ENCODE results near the gene ERAP2. TPM values are rescaled to one million over a fixed set of nuclear protein-coding genes. Genes with fewer than 3 reads are reported as not detected.
"Not testable (repeated sequence)": the region's sequence is repeated elsewhere in the genome, so short reads cannot be mapped to it uniquely, and the experiment has no call there.

The ERAP2 gene
- total and polyA plus RNA-seq, 2 donors: 11.3 to 51.5 TPM

DNA sequence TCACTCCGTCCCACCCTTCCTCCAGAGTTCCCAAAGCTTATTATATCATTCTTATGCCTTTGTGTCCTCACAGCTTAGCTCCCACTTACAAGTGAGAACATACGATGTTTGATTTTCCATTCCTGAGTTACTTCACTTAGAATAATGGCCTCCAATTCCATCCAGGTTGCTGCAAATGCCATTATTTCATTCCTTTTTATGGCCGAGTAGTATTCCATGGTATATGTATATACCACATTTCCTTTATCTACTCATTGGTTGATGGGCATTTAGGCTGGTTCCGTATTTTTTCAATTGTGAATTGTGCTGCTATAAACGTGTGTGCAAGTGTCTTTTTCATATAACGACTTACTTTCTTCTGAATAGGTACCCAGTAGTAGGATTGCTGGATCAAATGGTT is 34.4 kb upstream of the ERAP2 start:
- not testable (repeated sequence) for H3K4me1 ChIP-seq (ENCODE audit: control insufficient read depth in 2 of 2, insufficient read depth in 2 of 2, low read length in 2 of 2); H3K36me3 ChIP-seq (ENCODE audit: control insufficient read depth in 2 of 2, insufficient read depth in 2 of 2, low read length in 1 of 2)
- WGBS: 82% methylated on average over 6 of the region's 6 CpGs

GRCh38 chr5:96843140-96843539 is 33.2 kb upstream of the ERAP2 start:
- no peak for DNase-seq (ENCODE audit: low read depth in 6 of 9, low spot score in 9 of 9)
- Histone ChIP-seq H3K4me1 (ENCODE audit: control insufficient read depth in 2 of 2, insufficient read depth in 2 of 2, low read length in 2 of 2) (peaks cover 0 to 9% of the 10 kb centered on the region in 2 donors), H3K27ac (ENCODE audit: low read depth in 1 of 2, low read length in 1 of 2) (no peak overlapping the region), H3K4me3 (ENCODE audit: low read length in 2 of 2) (no peak overlapping the region), H3K36me3 (ENCODE audit: control insufficient read depth in 2 of 2, insufficient read depth in 2 of 2, low read length in 1 of 2) (no peaks in the 10 kb centered on the region), H3K9me3 (ENCODE audit: control insufficient read depth in 2 of 2, insufficient read depth in 1 of 2, low read length in 1 of 2) (no peaks in the 10 kb centered on the region), H3K27me3 (ENCODE audit: control insufficient read depth in 2 of 2, insufficient read depth in 1 of 2, low read length in 1 of 2) (no peaks in the 10 kb centered on the region)
- WGBS: 96% methylated on average over 3 of the region's 3 CpGs

More for the DNA sequence above, 34.4 kb upstream of the ERAP2 start:
- H3K9me3 ChIP-seq (ENCODE audit: control insufficient read depth in 2 of 2, insufficient read depth in 1 of 2, low read length in 1 of 2); H3K27ac ChIP-seq (ENCODE audit: low read depth in 1 of 2, low read length in 1 of 2); DNase-seq (ENCODE audit: low read depth in 6 of 9, low spot score in 9 of 9); H3K4me3 ChIP-seq (ENCODE audit: low read length in 2 of 2); H3K27me3 ChIP-seq (ENCODE audit: control insufficient read depth in 2 of 2, insufficient read depth in 1 of 2, low read length in 1 of 2): not testable (repeated sequence)

GRCh38 chr5:96844481-96844990 is 31.8 kb upstream of the ERAP2 start:
- Histone ChIP-seq H3K27me3 (ENCODE audit: control insufficient read depth in 2 of 2, insufficient read depth in 1 of 2, low read length in 1 of 2) (no peaks in the 10 kb centered on the region), H3K4me1 (ENCODE audit: control insufficient read depth in 2 of 2, insufficient read depth in 2 of 2, low read length in 2 of 2) (peaks cover 0 to 3% of the 10 kb centered on the region in 2 donors), H3K36me3 (ENCODE audit: control insufficient read depth in 2 of 2, insufficient read depth in 2 of 2, low read length in 1 of 2) (no peaks in the 10 kb centered on the region), H3K4me3 (ENCODE audit: low read length in 2 of 2) (no peak overlapping the region), H3K9me3 (ENCODE audit: control insufficient read depth in 2 of 2, insufficient read depth in 1 of 2, low read length in 1 of 2) (no peaks in the 10 kb centered on the region), H3K27ac (ENCODE audit: low read depth in 1 of 2, low read length in 1 of 2) (no peak overlapping the region)
- 52% methylated on average over 4 of the region's 4 CpGs for WGBS
- DNase-seq (ENCODE audit: low read depth in 6 of 9, low spot score in 9 of 9): peak in 1 of 9 donors; percentile 40

DNA sequence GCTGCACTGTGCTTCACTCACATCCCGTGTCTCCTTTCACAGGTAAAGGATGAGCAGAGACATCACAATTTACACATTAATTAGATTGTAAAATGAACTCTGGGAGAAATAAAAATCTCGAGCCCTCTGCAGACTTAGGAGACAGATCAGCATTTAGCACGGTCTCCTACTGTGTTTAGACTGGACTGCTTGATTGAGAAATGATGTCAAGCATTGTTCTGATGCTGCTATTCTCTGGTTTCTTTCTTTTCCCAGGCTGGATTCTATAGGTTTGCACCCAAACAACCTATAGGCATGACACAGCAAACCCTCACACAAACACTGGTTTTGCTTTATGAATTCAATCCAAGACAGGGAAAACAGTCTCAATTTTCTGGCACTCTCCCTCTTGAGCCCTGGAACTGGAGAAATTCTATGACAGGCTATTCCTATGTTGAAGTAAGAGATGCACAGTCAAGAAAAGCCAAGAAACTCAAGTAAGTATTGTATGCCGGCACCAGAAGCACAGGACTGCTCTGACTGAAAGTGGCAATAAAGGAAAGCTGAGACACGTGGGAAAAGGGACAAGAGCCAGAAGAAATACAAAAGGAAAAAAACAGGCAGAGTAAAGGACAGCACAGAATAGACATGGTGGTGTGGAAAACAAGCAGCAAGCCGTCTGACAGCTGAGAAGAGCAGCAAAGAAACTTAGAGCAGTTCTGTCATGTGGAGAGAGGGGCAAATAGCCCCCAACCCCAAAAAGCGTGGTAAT is 24.8 kb upstream of the ERAP2 start:
- Histone ChIP-seq H3K27ac (ENCODE audit: low read depth in 1 of 2, low read length in 1 of 2) (no peak overlapping the region), H3K9me3 (ENCODE audit: control insufficient read depth in 2 of 2, insufficient read depth in 1 of 2, low read length in 1 of 2) (no peaks in the 10 kb centered on the region), H3K4me3 (ENCODE audit: low read length in 2 of 2) (no peak overlapping the region), H3K4me1 (ENCODE audit: control insufficient read depth in 2 of 2, insufficient read depth in 2 of 2, low read length in 2 of 2) (no peaks in the 10 kb centered on the region), H3K36me3 (ENCODE audit: control insufficient read depth in 2 of 2, insufficient read depth in 2 of 2, low read length in 1 of 2) (no peaks in the 10 kb centered on the region), H3K27me3 (ENCODE audit: control insufficient read depth in 2 of 2, insufficient read depth in 1 of 2, low read length in 1 of 2) (no peaks in the 10 kb centered on the region)
- WGBS: 95% methylated on average over 7 of the region's 7 CpGs
- DNase-seq (ENCODE audit: low read depth in 6 of 9, low spot score in 9 of 9): no peak

DNA sequence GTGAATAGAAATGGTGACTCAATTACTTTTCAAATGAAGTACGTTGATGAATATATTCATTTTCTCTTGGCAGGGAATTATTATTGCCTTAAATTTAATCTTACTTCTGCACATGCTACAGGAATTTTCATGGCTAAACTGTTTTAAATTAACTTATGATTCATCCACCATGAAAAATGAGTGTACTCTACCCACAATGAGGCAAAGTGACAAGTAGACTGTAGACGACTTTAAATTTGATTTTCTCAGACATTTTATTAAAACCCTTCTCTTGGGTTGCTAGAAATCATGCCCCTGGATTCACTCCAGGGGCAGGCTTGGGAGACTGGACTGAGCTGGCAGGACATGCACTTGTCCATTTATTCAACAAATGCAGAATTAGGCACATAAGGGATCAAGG is 23.5 kb upstream of the ERAP2 start:
- DNase-seq (ENCODE audit: low read depth in 6 of 9, low spot score in 9 of 9): no peak
- no peaks in the 10 kb centered on the region for H3K27me3 ChIP-seq (ENCODE audit: control insufficient read depth in 2 of 2, insufficient read depth in 1 of 2, low read length in 1 of 2)
- no peaks in the 10 kb centered on the region for H3K4me1 ChIP-seq (ENCODE audit: control insufficient read depth in 2 of 2, insufficient read depth in 2 of 2, low read length in 2 of 2)
- H3K9me3 ChIP-seq (ENCODE audit: control insufficient read depth in 2 of 2, insufficient read depth in 1 of 2, low read length in 1 of 2): no peaks in the 10 kb centered on the region
- no peak overlapping the region for H3K4me3 ChIP-seq (ENCODE audit: low read length in 2 of 2)
- no peaks in the 10 kb centered on the region for H3K36me3 ChIP-seq (ENCODE audit: control insufficient read depth in 2 of 2, insufficient read depth in 2 of 2, low read length in 1 of 2)
- no peak overlapping the region for H3K27ac ChIP-seq (ENCODE audit: low read depth in 1 of 2, low read length in 1 of 2)
- WGBS: 95% methylated on average over 2 of the region's 2 CpGs

- no peaks in the 10 kb centered on the region for H3K4me1 ChIP-seq (ENCODE audit: control insufficient read depth in 2 of 2, insufficient read depth in 2 of 2, low read length in 2 of 2)
- WGBS: 100% methylated on average over 1 of the region's 1 CpG
- no peaks in the 10 kb centered on the region for H3K9me3 ChIP-seq (ENCODE audit: control insufficient read depth in 2 of 2, insufficient read depth in 1 of 2, low read length in 1 of 2)
- H3K27me3 ChIP-seq (ENCODE audit: control insufficient read depth in 2 of 2, insufficient read depth in 1 of 2, low read length in 1 of 2): no peaks in the 10 kb centered on the region
- no peak overlapping the region for H3K27ac ChIP-seq (ENCODE audit: low read depth in 1 of 2, low read length in 1 of 2)
- no peaks in the 10 kb centered on the region for H3K36me3 ChIP-seq (ENCODE audit: control insufficient read depth in 2 of 2, insufficient read depth in 2 of 2, low read length in 1 of 2)
- no peak for DNase-seq (ENCODE audit: low read depth in 6 of 9, low spot score in 9 of 9)
- no peak overlapping the region for H3K4me3 ChIP-seq (ENCODE audit: low read length in 2 of 2)
Measured at GRCh38 chr5:96854067-96854466, 22.2 kb upstream of the ERAP2 start.

GRCh38 chr5:96855031-96855872 is 21.0 kb upstream of the ERAP2 start:
- H3K4me1 ChIP-seq (ENCODE audit: control insufficient read depth in 2 of 2, insufficient read depth in 2 of 2, low read length in 2 of 2): no peaks in the 10 kb centered on the region
- no peak overlapping the region for H3K4me3 ChIP-seq (ENCODE audit: low read length in 2 of 2)
- no peak for DNase-seq (ENCODE audit: low read depth in 6 of 9, low spot score in 9 of 9)
- H3K27me3 ChIP-seq (ENCODE audit: control insufficient read depth in 2 of 2, insufficient read depth in 1 of 2, low read length in 1 of 2): no peaks in the 10 kb centered on the region
- WGBS: 97% methylated on average over 6 of the region's 6 CpGs
- no peaks in the 10 kb centered on the region for H3K36me3 ChIP-seq (ENCODE audit: control insufficient read depth in 2 of 2, insufficient read depth in 2 of 2, low read length in 1 of 2)
- no peak overlapping the region for H3K27ac ChIP-seq (ENCODE audit: low read depth in 1 of 2, low read length in 1 of 2)
- no peaks in the 10 kb centered on the region for H3K9me3 ChIP-seq (ENCODE audit: control insufficient read depth in 2 of 2, insufficient read depth in 1 of 2, low read length in 1 of 2)

DNA sequence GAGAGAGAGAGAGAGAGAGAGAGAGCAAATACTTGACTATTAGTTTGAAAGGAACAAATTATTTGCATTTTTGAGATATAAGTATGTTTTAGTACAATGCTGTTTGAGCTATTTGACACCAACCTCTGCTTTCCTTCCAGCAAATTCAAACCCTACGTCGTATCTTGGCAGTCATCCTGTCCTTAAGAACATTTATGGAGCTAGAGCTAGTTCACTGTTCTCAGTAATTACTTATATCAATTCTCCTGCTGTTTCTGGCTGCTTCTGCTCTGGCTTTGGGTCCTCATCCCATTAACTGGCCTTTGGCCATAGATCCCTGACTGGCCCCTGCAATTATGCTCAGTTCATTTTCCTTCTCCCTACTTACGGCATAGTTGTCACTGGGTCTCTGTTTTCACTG is 19.9 kb upstream of the ERAP2 start:
- Histone ChIP-seq H3K4me1 (ENCODE audit: control insufficient read depth in 2 of 2, insufficient read depth in 2 of 2, low read length in 2 of 2) (peaks cover 0 to 5% of the 10 kb centered on the region in 2 donors), H3K27ac (ENCODE audit: low read depth in 1 of 2, low read length in 1 of 2) (no peak overlapping the region), H3K9me3 (ENCODE audit: control insufficient read depth in 2 of 2, insufficient read depth in 1 of 2, low read length in 1 of 2) (no peaks in the 10 kb centered on the region), H3K27me3 (ENCODE audit: control insufficient read depth in 2 of 2, insufficient read depth in 1 of 2, low read length in 1 of 2) (no peaks in the 10 kb centered on the region), H3K36me3 (ENCODE audit: control insufficient read depth in 2 of 2, insufficient read depth in 2 of 2, low read length in 1 of 2) (no peaks in the 10 kb centered on the region), H3K4me3 (ENCODE audit: low read length in 2 of 2) (no peak overlapping the region)
- 98% methylated on average over 3 of the region's 3 CpGs for WGBS
- DNase-seq (ENCODE audit: low read depth in 6 of 9, low spot score in 9 of 9): no peak

- no peak overlapping the region for H3K4me3 ChIP-seq (ENCODE audit: low read length in 2 of 2)
- no peak overlapping the region for H3K27ac ChIP-seq (ENCODE audit: low read depth in 1 of 2, low read length in 1 of 2)
- WGBS: 100% methylated on average over 1 of the region's 1 CpG
- H3K4me1 ChIP-seq (ENCODE audit: control insufficient read depth in 2 of 2, insufficient read depth in 2 of 2, low read length in 2 of 2): peaks cover 0 to 5% of the 10 kb centered on the region in 2 donors
- no peak for DNase-seq (ENCODE audit: low read depth in 6 of 9, low spot score in 9 of 9)
- H3K36me3 ChIP-seq (ENCODE audit: control insufficient read depth in 2 of 2, insufficient read depth in 2 of 2, low read length in 1 of 2): no peaks in the 10 kb centered on the region
- H3K27me3 ChIP-seq (ENCODE audit: control insufficient read depth in 2 of 2, insufficient read depth in 1 of 2, low read length in 1 of 2): no peaks in the 10 kb centered on the region
- H3K9me3 ChIP-seq (ENCODE audit: control insufficient read depth in 2 of 2, insufficient read depth in 1 of 2, low read length in 1 of 2): no peaks in the 10 kb centered on the region
Measured at GRCh38 chr5:96857454-96857853, 18.8 kb upstream of the ERAP2 start.
